HG03066 (cell line): ENCODE data around the gene CAMTA2.
"Not testable (repeated sequence)": the region's sequence is repeated elsewhere in the genome, so short reads cannot be mapped to it uniquely, and the experiment has no call there.

ENCODE experiments used
- ATAC-seq: cut with Tn5 transposase; IDR thresholded peaks from one replicate; pipeline ENCODE4 v1.9.1; 2021; ENCODE audit warnings: low read depth; ENCODE audit not compliant: unreplicated experiment

The CAMTA2 gene

GRCh38 chr17:4986951-4987766, at the start of gene CAMTA2:
TSS of gene CAMTA2 (minus strand) at chr17:4987675. CDS start at chr17:4986222, 1,453 bp downstream.
- ATAC-seq: peak; percentile 80

- no peak for ATAC-seq
These were observed 47.8 kb upstream of the CAMTA2 start, which contains the start of gene SLC52A1 for GRCh38 chr17:5035315-5035714. TSS of gene SLC52A1 (minus strand) at chr17:5035426. CDS start at chr17:5034606, 820 bp downstream.

- no peak for ATAC-seq
These were observed 47.2 kb upstream of the CAMTA2 start for GRCh38 chr17:5034651-5035050.

GRCh38 chr17:5034063-5034462, 46.6 kb upstream of the CAMTA2 start:
- no peak for ATAC-seq

GRCh38 chr17:5033352-5034015, 46.0 kb upstream of the CAMTA2 start:
- ATAC-seq: no peak

GRCh38 chr17:5032865-5033264, 45.4 kb upstream of the CAMTA2 start:
- ATAC-seq: no peak

- ATAC-seq: no peak
These were observed 44.0 kb upstream of the CAMTA2 start for GRCh38 chr17:5031365-5032082.

GRCh38 chr17:5030168-5030567, 42.7 kb upstream of the CAMTA2 start:
- ATAC-seq: not testable (repeated sequence)

- no peak for ATAC-seq
These were observed 40.4 kb upstream of the CAMTA2 start for GRCh38 chr17:5027916-5028315.

- ATAC-seq: no peak
These were observed 39.8 kb upstream of the CAMTA2 start for GRCh38 chr17:5027299-5027698.

- ATAC-seq: no peak
These were observed 37.1 kb upstream of the CAMTA2 start for GRCh38 chr17:5024604-5025003.

GRCh38 chr17:5023588-5024147, 36.2 kb upstream of the CAMTA2 start:
- ATAC-seq: no peak

- no peak for ATAC-seq
These were observed 34.8 kb upstream of the CAMTA2 start for GRCh38 chr17:5022171-5022711.

GRCh38 chr17:5020502-5021023, 33.1 kb upstream of the CAMTA2 start:
- no peak for ATAC-seq

- ATAC-seq: no peak
These were observed 32.0 kb upstream of the CAMTA2 start for GRCh38 chr17:5019475-5019956.

- ATAC-seq: no peak
These were observed 26.9 kb upstream of the CAMTA2 start for GRCh38 chr17:5014357-5014756.

GRCh38 chr17:5011928-5012327, 24.5 kb upstream of the CAMTA2 start:
- ATAC-seq: no peak

- no peak for ATAC-seq
These were observed 15.9 kb upstream of the CAMTA2 start for GRCh38 chr17:5003214-5003867.

- ATAC-seq: no peak
These were observed 14.8 kb upstream of the CAMTA2 start for GRCh38 chr17:5002121-5002788.
